HG03103 (cell line): ENCODE data around the gene FAN1.
A peak's percentile ranks its signal among the peaks of the same experiment; 100 is the strongest.
"Not testable (repeated sequence)": the region's sequence is repeated elsewhere in the genome, so short reads cannot be mapped to it uniquely, and the experiment has no call there.

Source experiments
- ATAC-seq: cut with Tn5 transposase; IDR thresholded peaks from one replicate; pipeline ENCODE4 v1.9.1; 2021; ENCODE audit warnings: low read depth; ENCODE audit not compliant: unreplicated experiment

The FAN1 gene

GRCh38 chr15:30903497-30904187, at the start of gene FAN1:
Gene FAN1 (plus strand): TSS chr15:30903915. CDS start chr15:30904664, 749 bp downstream.
- ATAC-seq = peak; percentile 76

- ATAC-seq = no peak
These were observed 44.4 kb upstream of the FAN1 start for GRCh38 chr15:30859091-30859874.

GRCh38 chr15:30865257-30865656, 38.5 kb upstream of the FAN1 start:
- ATAC-seq = no peak

GRCh38 chr15:30870681-30871080, 33.0 kb upstream of the FAN1 start:
- no peak for ATAC-seq

GRCh38 chr15:30872341-30872748, 31.4 kb upstream of the FAN1 start:
- ATAC-seq = no peak

- ATAC-seq = no peak
These were observed 26.6 kb upstream of the FAN1 start for GRCh38 chr15:30877070-30877469.

- no peak for ATAC-seq
These were observed 25.2 kb upstream of the FAN1 start for GRCh38 chr15:30878515-30878914.

GRCh38 chr15:30882849-30883433, 20.8 kb upstream of the FAN1 start:
- no peak for ATAC-seq

GRCh38 chr15:30883666-30884065, 20.0 kb upstream of the FAN1 start:
- ATAC-seq = not testable (repeated sequence)

- no peak for ATAC-seq
These were observed 17.9 kb upstream of the FAN1 start for GRCh38 chr15:30885814-30886213.

- ATAC-seq = no peak
These were observed 14.5 kb upstream of the FAN1 start for GRCh38 chr15:30889196-30889595.

- ATAC-seq = no peak
These were observed 8.1 kb upstream of the FAN1 start for GRCh38 chr15:30895461-30896210.

- no peak for ATAC-seq
These were observed 7.5 kb upstream of the FAN1 start for GRCh38 chr15:30896211-30896606.

GRCh38 chr15:30901889-30902288, 1.8 kb upstream of the FAN1 start:
- ATAC-seq = no peak

GRCh38 chr15:30904812-30905211, 1.1 kb downstream of the FAN1 start:
- ATAC-seq = no peak

GRCh38 chr15:30905821-30906220, 2.1 kb downstream of the FAN1 start:
- no peak for ATAC-seq

GRCh38 chr15:30906366-30906765, 2.7 kb downstream of the FAN1 start:
- no peak for ATAC-seq

GRCh38 chr15:30913761-30914160, 10.0 kb downstream of the FAN1 start:
- no peak for ATAC-seq

- no peak for ATAC-seq
These were observed 13.3 kb downstream of the FAN1 start for GRCh38 chr15:30917013-30917412.

- no peak for ATAC-seq
These were observed 14.0 kb downstream of the FAN1 start for GRCh38 chr15:30917675-30918074.

- no peak for ATAC-seq
These were observed 14.7 kb downstream of the FAN1 start for GRCh38 chr15:30918366-30918765.
